Spinal cord (tissue), 10 donors: Measurements from ENCODE around the gene FAM72B. TPM values are rescaled to one million over a fixed set of nuclear protein-coding genes. Genes with fewer than 3 reads are reported as not detected.
A peak's percentile ranks its signal among the peaks of the same experiment; 100 is the strongest.
"Not testable (repeated sequence)": the region's sequence is repeated elsewhere in the genome, so short reads cannot be mapped to it uniquely, and the experiment has no call there.

Experiments
- DNase-seq, 6 donors: peaks; one replicate each; pipeline versions ENCODE4 v3.0.0 to v3.0.0-alpha.2; 2013 to 2015; ENCODE audit warnings: low spot score in 6 of 6, low read depth in 4 of 6
- H3K27ac ChIP-seq: one replicate; pipeline ENCODE4 v1.5.1; 2013; ENCODE audit warnings: low read depth, low read length, control low read depth
- H3K27me3 ChIP-seq: one replicate; pipeline ENCODE4 v1.6.1; 2013; ENCODE audit warnings: low read length; ENCODE audit not compliant: control insufficient read depth, insufficient read depth
- H3K36me3 ChIP-seq: one replicate; pipeline ENCODE4 v1.6.1; 2013; ENCODE audit warnings: low read length; ENCODE audit not compliant: control insufficient read depth, insufficient read depth
- H3K4me1 ChIP-seq: one replicate; pipeline ENCODE4 v1.6.1; 2013; ENCODE audit warnings: low read length; ENCODE audit not compliant: control insufficient read depth, insufficient read depth
- H3K4me3 ChIP-seq: one replicate; pipeline ENCODE4 v1.5.1; 2013; ENCODE audit warnings: low read depth, low read length, control low read depth
- H3K9me3 ChIP-seq: one replicate; pipeline ENCODE4 v1.6.1; 2013; ENCODE audit warnings: low read length; ENCODE audit not compliant: control insufficient read depth, insufficient read depth
- WGBS: methylation state at CpG from one replicate; pipeline ENCODE4 v1.1.5; 2013; ENCODE audit warnings: missing lambda C conversion rate; ENCODE audit not compliant: insufficient coverage; 5-methylcytosine and 5-hydroxymethylcytosine counted together
- long read RNA-seq, 4 donors: transcript quantifications; one replicate each; lab custom pipeline, GENCODE V29; 2026
- polyA plus RNA-seq, 2 donors: library from polyadenylated mRNA; unstranded; fragments of 120-200 nt; gene quantifications; one replicate each; pipeline ENCODE4 v1.2.1, GENCODE V29; 2013; ENCODE audit not compliant: insufficient read length in 2 of 2
- total RNA-seq, 2 donors: library from RNA; depleted of rRNA in 1 of 2; stranded (reverse); fragments of 120-200 nt in 1 of 2; fragments of >200 nt in 1 of 2; gene quantifications; one replicate each; pipeline versions ENCODE4 v1.2.3 to v1.2.4, GENCODE V29; 2013 to 2014
- donor health status: healthy.

The FAM72B gene
- total RNA-seq = 1 to 10 TPM; 2.5 to 3.1 TPM
- polyA plus RNA-seq = 1 to 10 TPM; 4.9 to 5.4 TPM
- long read RNA-seq, donor 1, partial matches to known transcripts = 0 of 2 reads
- long read RNA-seq, donor 1, other reads (novel, unspliced or antisense) = 0 of 2 reads
- long read RNA-seq, donor 2, partial matches to known transcripts = 0 of 2 reads
- long read RNA-seq, donor 2, other reads (novel, unspliced or antisense) = 0 of 2 reads
- long read RNA-seq, donor 3, partial matches to known transcripts = 0 of 1 reads
- long read RNA-seq, donor 3, other reads (novel, unspliced or antisense) = 0 of 1 reads
- long read RNA-seq, donor 4, partial matches to known transcripts = 0 of 2 reads
- long read RNA-seq, donor 4, other reads (novel, unspliced or antisense) = 0 of 2 reads

DNA sequence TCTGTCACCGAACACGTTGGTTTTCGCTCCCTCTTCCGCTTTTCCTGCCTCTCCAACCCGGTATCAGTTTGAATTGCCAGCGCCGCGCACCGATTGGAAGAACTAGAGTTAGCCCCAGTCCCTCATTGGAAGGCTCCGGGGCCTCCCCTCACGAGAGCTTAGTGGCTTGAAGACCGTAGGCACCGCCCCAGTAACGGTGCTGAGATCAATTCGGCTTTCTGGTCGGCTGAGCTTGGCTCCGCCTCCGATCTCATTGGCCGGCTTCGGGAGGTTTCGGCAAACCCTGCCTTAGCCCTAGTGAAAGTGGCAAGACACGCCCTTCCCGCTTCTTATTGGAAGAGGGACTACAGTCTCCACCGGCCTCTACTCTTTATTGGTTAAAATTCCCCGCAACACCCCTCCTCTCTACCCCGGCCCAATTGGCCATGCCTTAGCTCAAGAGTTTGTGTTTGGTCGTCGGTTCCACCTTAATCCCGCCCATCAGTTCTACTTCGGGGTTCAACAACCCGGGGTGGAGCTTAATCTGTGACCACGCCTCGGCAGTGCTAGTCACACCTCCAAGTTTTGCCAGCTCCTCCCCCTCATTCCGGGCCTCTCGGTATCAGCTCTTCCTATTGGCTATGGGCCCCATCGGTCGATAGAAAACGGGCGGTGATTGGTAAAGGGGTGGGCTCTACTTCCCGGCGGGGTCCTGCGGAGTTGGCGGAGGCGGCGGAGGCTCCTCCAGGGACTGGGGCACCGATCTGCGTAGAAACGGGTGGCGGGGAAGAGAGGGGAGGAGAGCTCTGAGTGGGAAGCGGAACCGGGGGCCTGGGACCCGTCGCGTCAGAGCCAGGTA is at the start of gene FAM72B, which contains the start of gene SRGAP2C:
Gene FAM72B, minus strand, starts transcription at position 51 of the 838 bp plus-strand sequence. CDS start 851 bp downstream, outside the sequence.
Gene SRGAP2C, plus strand, starts transcription at position 686 of the 838 bp plus-strand sequence. CDS start 2,472 bp downstream, outside the sequence.
- not testable (repeated sequence) for H3K4me1 ChIP-seq
- H3K27ac ChIP-seq = peak within 1 kb of the TSS; percentile 61
- peak; percentile 77 to 100 (median 88) for DNase-seq

DNA sequence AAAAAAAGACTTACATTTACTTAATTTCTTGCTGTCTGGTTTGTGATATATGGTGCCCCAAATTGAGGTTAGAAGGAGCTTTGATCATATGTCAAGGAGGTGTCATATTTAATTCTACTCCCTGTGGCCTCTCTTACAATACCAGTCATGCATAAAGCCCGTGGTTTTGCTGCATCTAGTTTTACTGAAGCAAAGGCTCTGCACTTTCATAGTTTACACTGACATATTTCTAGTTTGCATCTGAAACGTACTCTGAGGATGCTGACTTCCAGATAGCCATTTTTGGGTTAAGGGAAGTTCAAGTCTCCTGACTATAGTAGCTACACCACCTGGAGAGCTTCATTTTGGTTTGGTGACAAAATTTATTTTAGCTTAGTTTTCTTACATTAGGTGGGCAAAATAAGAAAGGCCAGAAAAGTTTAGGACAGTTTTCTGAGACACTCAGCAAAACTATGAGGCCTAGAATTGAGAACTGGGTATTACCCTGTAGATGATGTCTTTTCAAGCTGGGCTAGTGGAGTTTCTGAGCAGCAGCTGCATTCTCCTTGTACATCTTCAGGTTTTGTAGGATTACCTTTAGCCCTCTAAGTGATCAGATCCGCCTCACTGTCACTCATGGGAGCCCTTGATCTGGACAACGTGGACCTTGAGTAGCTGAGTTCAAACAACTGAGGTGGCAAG is 48.4 kb upstream of the FAM72B start:
- not testable (repeated sequence) for DNase-seq, H3K4me3 ChIP-seq, H3K27me3 ChIP-seq, H3K36me3 ChIP-seq, H3K4me1 ChIP-seq, H3K9me3 ChIP-seq, H3K27ac ChIP-seq
- no CpG with 5 or more reads among the region's 4 CpGs for WGBS

More for the DNA sequence above, at the start of gene FAM72B, which contains the start of gene SRGAP2C:
- not testable (repeated sequence) for H3K27me3 ChIP-seq, H3K9me3 ChIP-seq, H3K36me3 ChIP-seq
- H3K4me3 ChIP-seq = peak within 1 kb of the TSS; percentile 27
- WGBS = 0% methylated on average over 12 of the region's 54 CpGs

DNA sequence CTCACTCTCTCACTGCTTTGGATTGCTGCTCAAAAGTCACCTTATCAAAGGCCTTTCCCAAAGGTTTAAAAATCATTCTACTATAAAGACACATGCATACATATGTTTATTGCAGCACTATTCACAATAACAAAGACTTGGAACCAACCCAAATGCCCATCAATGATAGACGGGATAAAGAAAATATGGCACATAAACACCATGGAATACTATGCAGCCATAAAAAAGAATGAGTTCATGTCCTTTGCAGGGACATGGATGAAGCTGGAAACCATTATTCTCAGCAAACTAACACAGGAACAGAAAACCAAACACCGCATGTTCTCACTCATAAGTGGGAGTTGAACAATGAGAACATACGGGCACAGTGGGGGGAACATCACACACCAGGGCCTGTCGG is 46.5 kb upstream of the FAM72B start:
- not testable (repeated sequence) for H3K36me3 ChIP-seq, H3K4me1 ChIP-seq, DNase-seq, H3K27me3 ChIP-seq, H3K27ac ChIP-seq, H3K9me3 ChIP-seq, H3K4me3 ChIP-seq
- no CpG with 5 or more reads among the region's 4 CpGs for WGBS

DNA sequence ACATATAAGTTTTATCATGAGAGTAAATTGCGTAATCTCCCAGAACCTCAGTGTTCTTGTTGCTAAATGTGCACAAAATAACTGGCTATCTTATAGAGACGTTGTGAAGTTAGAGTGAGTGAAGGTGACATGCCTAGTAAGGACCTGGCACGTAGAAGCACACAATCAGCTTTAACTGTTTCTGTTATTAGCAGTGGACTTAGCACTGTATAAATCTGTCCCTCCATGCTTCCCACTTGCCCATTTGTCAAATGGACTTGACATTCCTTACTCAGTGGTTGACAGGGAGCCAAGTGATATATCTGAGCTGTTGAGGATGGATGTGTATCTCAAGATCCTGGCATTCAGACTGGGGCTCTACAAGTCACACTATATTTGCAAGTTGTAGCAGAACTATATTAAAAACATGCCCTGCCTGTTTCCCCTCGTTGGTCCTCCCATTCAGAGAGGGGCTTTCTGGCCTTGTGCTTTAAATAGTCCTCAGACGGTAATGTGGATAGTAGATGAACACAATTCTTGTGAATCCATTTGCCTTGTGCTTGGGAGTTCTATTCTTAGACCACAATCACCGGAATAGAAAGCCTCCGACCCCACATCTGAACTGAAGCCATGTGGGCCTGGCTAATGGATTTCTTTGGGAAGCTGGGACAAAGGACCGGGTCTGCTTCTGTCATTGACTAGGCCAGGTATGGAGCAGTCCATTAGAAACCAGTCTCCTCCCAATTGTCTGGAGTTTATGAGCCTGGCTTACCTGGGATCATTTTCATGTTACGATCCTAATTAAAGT is 43.6 kb upstream of the FAM72B start:
- not testable (repeated sequence) for DNase-seq, H3K4me1 ChIP-seq, H3K36me3 ChIP-seq, H3K27me3 ChIP-seq, H3K9me3 ChIP-seq, H3K27ac ChIP-seq, H3K4me3 ChIP-seq
- no CpG with 5 or more reads among the region's 9 CpGs for WGBS

DNA sequence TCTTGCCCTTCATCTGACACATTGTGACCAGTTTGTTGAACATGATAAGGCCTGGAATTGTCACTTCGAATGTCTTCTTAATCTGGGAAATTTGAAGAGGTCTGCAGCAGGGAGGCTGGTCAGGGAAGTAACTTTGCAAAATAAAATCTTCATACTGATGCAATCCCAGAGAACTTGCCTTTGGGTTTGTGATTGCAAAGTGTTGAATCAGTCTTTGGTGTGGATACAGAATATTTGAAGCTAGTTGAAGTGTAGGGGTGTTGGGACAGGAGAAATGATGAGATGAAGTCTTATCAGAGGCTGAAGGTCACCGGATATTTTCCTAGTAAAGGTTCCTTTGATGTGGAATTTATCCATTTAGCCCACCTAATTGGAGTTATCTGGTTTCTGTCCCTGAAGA is 42.8 kb upstream of the FAM72B start:
- not testable (repeated sequence) for DNase-seq, H3K27me3 ChIP-seq, H3K4me1 ChIP-seq, H3K9me3 ChIP-seq, H3K27ac ChIP-seq, H3K36me3 ChIP-seq, H3K4me3 ChIP-seq
- WGBS = no CpG with 5 or more reads among the region's 2 CpGs

DNA sequence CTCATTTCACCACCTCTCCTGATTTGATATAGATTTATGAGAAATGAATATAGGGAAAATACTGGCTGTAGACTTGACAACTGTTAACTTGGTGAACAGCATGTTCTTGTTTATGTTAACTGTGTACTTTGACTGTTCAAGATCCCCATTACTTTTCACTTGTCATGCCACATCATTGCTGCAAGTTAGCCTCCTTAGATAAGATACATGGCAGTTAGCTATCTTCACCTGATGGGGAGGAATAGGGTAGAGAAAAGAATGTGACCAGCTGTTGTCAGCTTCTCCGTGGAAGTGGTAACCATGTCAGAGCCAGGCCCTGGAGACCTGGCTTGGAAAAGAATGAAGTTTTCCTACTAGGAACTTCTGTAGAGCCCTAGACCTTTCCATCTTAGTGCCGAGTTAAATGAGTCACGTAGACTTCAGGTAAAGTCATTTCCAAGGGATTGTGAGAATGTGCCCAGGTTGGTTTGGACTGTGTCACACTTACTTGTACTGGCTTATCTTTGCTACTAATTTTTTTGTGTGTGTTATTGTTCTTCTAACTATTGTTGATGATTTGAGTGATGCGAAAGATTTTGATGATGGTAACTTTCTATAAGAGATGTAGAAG is 42.3 kb upstream of the FAM72B start:
- H3K36me3 ChIP-seq, H3K9me3 ChIP-seq, H3K4me3 ChIP-seq, H3K27me3 ChIP-seq, H3K4me1 ChIP-seq, H3K27ac ChIP-seq, DNase-seq: not testable (repeated sequence)
- WGBS = no CpG with 5 or more reads among the region's 4 CpGs

DNA sequence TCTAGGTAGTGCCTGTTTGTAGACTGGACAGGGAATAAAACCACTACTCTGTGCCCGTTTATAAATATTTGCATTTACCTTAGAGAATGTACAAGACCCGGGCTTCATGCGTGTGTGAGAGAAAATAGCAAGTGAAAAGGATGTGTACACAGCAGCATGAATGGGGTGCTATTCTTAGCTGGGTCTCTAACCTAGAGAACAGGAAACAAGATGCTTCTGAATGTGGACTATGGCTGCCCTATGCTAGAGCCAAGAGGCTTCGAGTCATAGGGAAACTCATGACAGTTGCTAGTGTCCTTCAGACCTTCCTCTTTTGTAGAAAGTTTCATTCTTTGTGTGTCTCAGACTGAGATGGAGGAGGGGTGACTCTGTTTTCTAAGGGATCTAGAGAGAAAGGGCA is 40.6 kb upstream of the FAM72B start:
- H3K27ac ChIP-seq, H3K4me1 ChIP-seq, DNase-seq, H3K9me3 ChIP-seq, H3K4me3 ChIP-seq, H3K36me3 ChIP-seq, H3K27me3 ChIP-seq: not testable (repeated sequence)
- WGBS = no CpG with 5 or more reads among the region's 4 CpGs

DNA sequence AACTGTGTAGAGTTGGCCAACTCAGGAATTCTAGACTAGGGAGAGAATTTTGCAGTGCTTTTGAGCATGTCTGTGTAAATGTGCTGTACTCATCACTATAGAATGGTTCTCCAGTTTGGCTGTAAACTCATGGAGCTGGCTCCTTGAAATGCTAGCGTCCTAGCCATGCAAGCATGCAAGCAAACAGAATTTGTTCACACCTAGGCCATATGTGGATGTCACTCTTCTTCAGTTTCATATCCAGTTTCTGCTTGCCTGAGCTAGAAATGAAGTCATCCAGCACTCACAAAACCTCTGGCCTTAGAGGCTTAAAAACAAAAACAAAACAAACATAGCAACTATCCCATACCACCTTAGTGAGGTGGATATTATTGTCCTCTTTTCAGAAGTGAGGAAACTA is 37.6 kb upstream of the FAM72B start:
- H3K4me3 ChIP-seq, H3K36me3 ChIP-seq, H3K27ac ChIP-seq, H3K9me3 ChIP-seq, H3K4me1 ChIP-seq, DNase-seq, H3K27me3 ChIP-seq: not testable (repeated sequence)
- WGBS = no CpG with 5 or more reads among the region's 1 CpG

DNA sequence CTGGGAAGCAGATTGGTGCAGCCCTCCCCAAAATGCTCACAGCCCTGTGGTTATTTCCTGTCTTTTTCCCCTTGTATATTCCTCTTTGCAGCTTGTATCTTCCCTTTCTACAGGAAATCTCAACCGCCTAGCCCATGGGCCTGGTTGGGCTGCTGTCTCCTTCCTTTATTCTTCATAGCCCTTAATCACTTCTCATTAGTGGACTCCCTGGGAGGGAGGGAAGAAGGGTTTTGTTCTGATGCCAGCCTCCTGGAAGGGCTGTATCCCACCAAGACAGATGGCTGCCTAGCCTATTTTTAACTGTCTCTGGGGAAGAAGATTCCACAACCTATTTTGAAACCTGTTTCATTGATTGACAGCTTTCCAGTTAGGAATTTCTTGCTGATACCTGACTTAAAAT is 32.5 kb upstream of the FAM72B start:
- H3K27me3 ChIP-seq, H3K27ac ChIP-seq, H3K4me3 ChIP-seq, H3K9me3 ChIP-seq, DNase-seq, H3K36me3 ChIP-seq, H3K4me1 ChIP-seq: not testable (repeated sequence)
- no CpG with 5 or more reads among the region's 1 CpG for WGBS
